HG03196 (cell line): Measurements from ENCODE around the gene COL4A6.
A peak's percentile ranks its signal among the peaks of the same experiment; 100 is the strongest.

Experiments
- ATAC-seq: cut with Tn5 transposase; IDR thresholded peaks from one replicate; pipeline ENCODE4 v1.9.1; 2021; ENCODE audit not compliant: unreplicated experiment

The COL4A6 gene

DNA sequence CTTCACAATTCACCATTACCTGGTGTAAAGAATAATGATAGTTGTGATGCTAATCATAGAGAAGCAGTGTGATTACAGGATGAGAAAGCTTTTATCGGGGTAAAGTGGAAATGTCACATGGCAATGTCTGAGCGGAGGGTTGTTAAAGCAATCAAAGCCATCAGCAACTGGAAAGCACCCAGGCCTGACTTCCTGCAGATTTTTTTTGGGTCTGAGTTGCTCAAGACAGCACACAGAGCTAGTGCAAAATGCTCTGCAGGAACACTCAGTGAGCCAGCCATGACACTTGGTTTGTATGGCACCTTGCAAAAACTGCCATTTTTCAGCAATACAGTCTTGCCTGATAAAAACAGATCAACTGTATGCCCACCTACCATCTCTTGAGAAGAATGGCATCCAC lies 152.9 kb downstream of the COL4A6 start:
- ATAC-seq, result no peak

DNA sequence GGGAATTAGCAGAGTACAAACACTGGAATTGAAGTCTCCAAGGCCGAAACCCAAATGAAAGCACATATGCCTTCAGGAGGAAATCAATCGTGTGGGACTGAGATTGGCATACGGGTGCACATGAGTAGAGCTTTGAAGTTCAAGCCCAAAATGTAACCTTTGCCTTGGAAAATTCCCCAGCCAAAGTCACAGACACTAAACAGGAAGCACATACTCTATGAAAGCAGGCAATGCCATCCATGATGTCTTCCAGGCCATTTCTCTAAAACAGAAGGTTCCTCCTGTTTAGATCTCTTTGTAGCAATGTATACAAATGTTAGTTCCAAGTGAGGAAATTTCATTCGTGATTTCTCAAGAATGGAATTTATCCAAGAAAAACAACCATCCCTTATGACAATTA lies 162.5 kb downstream of the COL4A6 start:
- no peak for ATAC-seq

DNA sequence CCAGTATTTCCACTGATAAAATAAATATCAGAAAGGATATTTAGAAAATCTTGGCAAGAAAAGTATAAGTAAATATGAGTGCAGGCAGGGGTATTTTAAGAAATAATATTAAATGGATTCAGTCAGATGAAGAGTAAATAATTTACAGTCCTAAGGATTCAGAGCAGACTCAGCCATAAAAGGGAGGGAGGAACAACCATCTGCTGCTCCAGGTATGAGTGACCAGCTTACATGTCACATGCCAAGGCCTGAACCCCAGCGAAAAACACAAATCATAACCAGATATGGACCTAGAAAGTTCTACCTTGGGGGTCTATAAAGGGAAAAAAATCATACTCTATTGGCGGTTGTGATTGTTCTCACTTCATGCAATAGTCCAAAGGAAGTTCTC lies 166.8 kb downstream of the COL4A6 start:
- ATAC-seq, result peak; percentile 63

DNA sequence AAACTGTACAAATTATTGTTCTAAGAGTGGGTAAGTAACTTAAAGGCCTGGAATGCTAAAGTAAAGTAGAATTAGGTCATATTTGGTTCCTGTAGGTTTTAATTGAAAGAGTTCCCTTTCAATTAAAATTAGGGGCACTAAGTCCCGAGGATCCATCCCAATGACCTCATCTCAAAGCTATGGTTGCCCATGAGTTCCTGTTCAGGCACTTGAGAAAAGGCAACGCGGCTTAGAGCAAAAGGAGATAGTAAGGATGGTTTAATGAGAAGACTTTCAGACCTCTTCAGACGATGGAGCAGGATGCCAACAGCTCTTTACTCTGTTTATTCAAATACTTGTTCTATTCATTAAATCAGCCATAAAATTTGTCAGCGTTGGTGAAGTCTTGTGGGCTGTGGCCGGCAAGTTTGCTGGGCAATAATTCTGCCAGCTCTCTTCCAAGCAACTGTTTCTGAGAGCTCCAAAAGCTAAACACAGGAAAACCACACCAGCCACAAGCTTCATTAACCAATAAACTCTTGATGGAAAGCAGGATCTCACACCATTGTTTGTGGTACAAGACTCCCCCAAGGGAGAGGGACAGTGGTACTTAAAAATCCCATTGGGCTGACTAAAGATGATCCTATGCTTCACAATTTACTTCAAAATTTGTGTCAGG lies 167.4 kb downstream of the COL4A6 start:
- ATAC-seq, result peak; percentile 53

DNA sequence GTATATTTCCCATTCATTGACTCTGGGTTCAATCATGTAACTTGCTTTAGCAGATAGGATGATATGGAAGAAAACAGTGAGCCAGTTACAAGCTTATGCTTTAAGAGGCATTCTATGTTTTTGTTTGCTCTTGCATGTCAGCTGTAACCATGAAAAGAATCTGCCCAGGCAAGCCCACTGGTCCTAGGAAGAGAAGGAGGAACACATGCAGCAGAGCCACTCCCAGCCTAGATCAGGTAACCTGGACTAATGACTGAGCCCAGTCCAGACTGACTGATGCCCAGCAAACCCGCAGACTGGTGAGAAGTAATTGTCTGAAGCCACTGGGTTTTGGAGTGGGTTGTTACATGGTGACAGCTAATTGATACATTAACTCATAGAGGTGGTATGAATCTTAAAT lies 167.9 kb downstream of the COL4A6 start:
- no peak for ATAC-seq

DNA sequence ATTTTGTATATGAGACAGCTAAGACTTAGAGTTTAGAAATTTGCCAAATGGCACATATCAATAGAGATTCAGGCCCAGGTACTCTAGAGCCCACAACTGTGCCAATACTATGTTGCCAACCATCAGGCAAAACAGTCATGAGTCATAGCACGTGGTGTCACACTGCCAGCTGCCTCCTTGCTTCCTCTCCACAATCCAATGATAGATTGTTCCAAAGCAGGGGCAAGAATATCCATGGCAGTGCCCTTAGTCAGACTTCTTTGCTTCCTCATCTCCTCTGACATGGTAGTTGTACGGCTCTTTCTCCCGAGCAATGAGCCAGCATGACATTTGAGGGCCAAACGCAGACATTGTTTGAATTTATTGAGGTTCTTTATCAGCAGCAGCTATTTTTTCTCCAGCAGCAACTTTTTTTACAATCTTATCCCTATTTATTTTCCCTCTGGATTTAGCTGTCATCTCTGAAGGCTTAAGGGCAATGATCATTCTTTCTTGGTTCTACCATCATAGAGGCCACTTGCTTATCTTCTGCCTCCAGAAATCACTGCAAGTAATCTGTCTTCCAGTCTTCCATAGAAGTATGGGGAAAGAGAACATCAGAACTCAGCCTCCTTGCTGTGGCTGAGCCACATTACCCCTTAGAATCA lies 169.7 kb downstream of the COL4A6 start:
- ATAC-seq, result no peak

DNA sequence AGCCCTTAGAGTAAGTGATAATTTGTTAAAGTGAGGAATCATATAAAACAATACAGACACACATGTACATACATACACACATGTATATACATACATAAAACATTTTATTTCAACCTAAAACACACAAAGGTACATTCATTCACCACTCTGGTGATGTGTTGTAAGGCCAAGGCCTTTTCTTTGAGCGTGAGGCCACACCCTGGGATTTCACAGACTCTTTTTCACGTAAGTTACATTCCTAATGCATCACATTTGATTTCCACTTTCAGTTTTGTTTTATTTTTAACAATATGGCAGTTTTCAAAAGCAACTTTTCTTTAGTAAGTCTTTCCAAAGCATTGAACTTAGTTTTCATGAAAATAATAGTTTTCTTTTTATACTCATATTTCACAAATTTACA lies 170.7 kb downstream of the COL4A6 start:
- ATAC-seq, result no peak

DNA sequence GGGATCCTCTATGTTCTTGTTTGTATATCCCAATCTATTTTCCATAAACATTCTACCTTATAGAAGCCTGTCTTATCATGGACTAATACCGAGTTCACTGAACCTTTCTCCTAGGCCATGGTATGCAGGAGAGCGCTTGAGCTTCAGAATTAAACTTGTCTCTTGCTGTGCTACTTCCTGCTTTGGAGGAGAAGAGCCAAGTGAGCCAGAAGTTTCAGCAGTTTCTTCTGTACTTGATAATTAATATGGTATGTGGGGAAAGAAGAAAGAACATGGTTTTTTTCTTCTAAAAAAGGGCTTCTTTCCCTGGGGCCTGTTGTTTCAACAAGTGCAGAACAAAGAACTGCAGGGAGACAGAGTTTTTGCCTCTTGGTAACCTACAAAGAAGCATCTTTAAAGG lies 173.8 kb downstream of the COL4A6 start:
- no peak for ATAC-seq

DNA sequence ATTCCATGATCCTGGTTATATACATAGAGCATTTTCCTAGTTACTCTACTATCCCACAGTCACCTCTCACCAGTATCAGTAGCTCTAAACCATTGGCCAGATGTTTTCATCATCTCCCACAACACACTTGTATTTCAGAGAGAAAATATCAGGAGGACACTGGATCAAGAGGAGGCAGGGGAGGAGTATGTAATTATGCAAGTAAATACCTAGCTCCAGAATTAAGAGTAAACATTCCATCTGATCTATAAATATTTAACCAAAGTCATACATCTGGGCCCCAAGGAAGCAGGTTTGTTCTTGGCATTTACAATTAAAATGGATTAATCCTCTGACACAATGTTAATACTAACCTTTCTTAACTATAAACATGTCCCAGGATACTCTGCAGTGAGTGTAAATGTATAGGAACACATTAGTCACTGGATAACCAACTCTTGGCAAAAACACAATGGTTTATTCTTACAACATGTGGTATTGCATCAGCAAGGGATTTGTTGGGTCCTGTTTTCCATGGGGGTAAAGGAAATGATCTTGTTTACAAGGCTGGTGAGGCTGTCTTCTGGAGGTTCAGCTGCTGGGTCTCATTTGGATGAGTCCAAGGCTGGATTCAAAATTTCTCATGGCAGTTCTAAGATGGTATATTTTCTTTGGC lies 176.5 kb downstream of the COL4A6 start:
- ATAC-seq, result no peak

DNA sequence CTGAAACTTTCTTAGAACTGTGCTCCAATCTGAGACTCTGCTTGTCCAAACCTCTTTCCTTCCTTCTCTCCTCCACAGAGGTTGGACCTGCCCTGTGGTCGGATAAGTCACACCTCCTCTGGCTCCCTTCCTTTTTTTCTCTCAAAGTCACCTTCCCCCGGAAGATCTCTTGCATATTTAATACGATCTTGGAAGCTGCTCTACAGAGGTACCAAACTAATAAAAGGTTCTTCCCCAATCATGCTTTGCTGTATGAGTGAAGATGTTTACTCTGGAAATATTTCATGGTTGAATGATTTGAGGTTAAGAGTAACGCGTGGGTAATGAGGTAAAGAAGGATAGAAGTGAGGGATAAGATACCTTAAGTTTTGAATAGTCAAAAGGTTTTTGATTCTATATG lies 180.7 kb downstream of the COL4A6 start:
- no peak for ATAC-seq

DNA sequence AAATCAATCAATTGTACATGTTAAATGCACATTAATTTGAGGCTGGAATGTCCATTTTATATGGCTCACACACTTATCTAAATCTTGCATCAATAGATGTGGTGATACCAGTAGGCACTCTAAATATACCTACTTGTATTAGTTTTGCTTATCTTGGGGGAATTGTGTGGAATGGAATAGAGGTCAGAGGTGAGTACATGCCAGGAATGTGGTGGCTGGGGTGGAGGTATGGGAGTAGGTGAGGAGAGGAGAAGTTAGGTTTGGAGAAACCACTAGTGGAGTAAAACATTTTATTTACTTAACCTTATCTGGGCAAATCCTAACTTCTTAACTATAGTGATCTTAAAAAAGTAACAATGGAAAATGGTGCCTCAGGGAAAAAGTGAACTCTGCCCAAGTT lies 183.6 kb downstream of the COL4A6 start:
- no peak for ATAC-seq

DNA sequence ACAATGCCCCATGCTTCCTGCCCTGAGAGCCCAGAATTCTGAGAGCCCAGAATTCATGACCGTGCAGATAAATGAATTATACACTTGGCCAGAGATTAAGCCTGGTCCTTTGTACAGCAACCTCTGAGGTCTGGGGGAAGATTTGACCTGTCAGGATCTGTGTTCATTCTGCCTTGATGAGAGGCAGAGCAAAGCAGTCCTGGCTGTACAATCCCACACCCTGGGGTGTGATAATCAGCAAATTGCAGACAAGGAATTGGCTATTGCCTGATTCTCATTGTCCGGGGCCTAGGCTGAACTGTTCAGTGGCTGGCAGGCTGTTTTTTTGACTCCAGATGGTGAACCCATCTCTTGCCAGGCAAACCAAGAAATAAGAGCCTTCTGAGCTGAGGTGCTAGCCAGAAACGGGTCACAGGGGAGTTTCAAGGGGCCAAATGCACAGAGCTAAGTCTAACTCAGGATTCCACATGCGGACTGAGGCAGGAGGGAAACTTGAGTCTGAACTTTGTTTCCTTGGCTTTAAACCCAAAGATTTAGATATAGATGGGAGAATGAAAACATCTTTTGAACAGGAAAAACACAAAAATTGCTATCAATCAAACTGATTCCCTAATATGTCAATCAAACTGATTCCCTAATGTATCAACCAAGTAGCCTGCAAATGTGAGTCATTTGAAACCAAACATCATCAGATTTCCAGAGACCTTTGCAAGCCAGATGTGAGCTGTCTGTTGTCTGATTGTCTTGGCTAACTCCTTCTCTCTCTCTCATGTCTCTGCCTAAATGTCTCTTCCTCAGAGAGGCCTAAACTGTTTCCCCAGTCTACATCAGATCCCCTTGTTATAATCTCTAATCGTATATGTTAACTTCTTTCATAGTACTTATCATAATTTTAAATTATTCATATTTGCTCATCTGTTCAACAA lies 187.3 kb downstream of the COL4A6 start:
- ATAC-seq, result no peak

DNA sequence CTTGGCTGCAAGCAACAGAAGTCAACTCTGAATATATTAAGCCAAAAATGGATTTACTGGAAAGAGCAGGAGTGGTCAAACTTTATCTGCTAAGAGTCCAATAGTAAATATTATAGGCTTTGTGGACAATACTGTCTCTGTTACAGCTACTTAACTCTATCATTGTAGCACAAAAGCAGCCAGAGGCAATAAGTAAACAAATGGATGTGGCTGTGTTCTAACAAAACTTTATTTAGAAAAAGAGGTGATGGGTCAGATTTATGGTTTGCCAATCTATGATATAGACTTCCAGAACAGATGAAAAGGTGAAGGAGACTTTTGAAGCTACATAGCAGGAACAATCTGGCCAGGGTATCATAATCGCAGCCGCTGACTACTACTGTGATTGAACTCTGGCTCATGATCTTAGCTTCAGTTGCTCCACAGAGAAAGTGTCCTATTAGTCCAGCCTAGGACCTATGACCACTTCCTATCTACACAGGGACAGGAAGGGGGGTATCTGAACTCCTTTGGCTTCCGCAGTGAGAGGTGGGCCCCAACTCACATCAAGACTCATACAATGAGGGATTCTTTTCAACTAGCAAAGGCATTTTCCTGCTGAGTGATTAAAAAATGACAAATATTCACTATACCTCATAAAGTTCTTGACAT lies 191.8 kb downstream of the COL4A6 start:
- ATAC-seq, result no peak

DNA sequence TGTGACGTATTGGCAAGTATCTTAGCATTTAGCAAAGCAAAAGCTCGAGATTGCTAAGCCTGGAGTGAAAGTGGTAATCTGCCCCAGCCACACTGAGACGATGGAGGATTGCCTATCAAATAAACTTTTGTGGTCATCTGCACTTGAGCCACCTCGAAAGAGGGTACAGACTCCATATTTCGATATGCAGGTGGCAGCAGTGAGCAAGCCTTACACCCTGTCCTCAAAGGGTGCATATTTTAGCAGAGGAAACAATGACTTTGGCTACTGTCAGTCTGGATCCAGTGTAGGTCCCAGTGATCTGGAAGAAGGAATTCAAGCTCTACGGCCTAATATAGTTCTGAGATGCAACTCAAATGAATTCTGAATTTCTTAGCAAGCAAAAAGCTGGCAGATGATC lies 192.8 kb downstream of the COL4A6 start:
- ATAC-seq, result no peak

DNA sequence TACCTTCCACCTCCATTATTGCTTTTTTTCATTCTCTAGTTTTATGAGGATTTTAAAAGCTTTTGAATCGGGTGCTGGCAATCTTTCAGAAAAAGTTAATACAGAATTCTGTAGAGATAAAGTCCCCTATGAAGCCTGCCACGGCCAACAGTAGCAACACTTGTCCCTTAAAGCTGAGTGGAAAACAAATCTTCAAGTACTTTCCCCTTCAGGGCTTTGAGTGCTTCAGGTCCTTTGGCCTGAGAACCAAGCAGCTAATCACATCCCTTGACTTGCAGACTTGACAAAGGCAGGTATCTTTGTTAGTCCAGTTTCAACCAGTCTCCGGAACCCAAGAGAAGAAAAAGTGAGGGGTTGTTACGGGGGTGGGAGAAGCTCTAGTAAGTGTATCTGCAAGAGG lies 202.2 kb downstream of the COL4A6 start:
- ATAC-seq, result no peak

DNA sequence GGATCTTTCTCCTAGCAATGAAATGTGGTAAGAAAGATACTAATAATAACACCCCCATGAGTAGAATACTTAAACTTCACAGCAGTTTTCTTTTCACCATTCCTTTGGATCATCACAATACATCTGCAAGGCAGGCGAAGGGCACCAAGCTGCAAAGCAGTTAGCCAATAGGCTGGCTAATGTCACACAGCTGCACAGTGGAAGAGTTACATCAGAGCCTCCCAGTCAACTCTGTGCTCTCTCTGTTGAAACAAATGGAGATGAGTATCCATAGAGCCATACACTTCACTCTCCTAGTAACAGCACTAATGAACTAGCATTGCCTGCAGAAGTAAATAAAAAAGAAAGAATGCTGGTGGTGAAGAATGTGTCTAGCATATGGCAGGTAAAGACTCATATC lies 207.6 kb downstream of the COL4A6 start:
- no peak for ATAC-seq

DNA sequence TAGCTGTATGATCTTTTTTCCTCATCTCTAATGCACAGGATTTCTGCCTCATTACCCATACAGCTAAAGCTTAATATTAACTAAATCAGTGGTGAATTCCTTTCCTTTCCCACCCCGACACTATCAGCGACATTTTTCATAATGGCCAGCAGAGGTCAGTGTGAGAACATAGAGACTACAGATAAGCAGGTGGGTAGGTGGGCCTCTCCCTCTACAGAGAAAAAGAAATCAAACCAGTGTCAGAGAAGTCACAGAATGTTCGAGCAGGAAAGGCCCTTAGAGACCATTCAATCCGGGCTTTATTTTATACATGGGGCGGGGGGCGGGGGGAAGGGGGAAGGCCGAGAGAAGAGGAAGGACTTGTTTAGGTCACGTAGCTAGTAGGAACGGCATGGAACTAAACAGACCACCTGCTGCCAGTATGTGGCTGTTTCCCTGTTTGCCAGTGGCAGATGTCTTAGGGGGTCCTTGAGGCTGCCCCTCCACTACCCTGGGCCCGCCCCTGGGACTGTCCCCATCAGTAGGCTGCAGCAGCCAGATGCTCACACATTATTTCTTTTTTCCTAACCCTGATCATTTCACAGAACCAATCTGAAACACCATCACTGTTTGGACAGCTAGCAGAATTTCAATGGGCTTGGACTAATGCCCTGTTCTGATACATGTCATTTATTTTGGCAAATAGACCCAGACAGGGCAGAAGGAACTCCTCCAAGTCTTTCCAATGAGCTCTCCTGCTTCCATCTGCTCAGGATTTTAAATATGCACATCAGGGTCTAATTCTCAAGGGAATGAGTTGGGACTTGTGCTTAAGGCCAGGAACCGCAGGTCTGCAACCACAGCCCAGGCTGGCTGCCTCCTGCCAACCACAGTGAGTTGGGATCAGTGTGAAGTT lies 213.2 kb downstream of the COL4A6 start:
- ATAC-seq, result peak; percentile 63

DNA sequence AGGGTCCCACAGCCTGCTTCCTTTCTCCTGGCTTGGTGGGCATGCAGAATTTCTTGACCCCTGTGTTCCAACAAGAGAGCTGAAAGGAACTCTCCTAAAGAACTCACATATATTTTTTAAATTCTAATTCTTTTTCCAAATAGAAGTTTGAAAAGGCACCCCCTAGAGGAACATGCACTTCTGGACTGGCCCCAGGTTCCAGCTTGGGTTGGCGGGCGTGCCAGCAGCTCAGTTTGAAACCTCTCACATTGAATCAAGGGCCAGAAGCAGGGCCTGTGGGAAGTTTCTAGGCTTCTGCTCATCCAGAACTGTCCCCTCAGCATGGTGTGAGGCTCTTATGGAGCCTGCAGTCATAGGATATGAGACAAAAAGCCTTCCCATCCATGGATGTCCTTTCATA lies 214.0 kb downstream of the COL4A6 start:
- peak; percentile 27 for ATAC-seq

DNA sequence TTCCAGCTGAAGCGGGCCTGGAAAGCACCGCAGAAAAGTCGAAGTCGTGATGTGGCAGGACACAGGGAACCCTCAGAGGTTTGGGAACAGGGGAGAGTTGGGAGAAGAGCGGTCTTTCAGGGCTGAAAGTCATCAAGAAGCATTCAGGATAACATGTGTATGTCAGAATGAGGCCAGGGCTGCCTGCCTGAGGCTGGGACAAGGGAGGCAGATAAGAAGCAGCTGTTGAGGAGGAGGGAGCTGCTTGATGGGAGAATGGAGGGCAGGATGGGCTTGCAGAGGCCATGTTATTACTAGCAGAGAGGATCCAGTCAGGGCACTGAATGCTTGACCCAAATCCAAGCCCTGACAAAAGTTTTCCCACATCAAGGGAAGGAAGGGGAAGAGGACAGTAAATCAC lies 214.6 kb downstream of the COL4A6 start:
- ATAC-seq, result no peak

DNA sequence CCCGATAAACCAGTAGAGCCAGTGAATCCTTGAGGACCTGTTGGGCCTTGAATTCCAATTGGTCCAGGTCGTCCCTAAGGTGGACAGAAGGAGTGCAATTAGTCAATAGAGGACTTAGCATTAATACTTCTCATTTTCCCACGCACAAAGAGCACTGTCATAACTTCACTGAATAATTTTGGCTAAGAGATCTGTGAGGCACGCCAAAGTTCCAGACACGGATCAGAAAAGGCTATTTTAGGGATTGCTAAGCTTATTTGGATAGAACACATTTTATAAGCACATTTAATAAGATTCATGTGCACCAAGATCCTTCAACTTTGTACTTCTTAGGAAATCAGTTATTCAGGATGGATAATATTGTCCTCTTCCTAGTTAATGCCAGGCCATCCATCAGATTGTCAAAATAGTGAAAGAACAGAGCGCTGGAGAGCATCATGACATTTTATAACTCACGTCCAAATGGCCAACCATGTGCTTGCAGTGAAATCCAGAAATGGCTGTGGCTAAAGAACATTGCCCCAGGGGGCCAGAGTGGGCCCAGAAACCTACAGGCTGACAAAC lies 216.8 kb downstream of the COL4A6 start:
- ATAC-seq, result no peak
